ENCODE results near the gene WWC2. TPM values are rescaled to one million over a fixed set of nuclear protein-coding genes. Genes with fewer than 3 reads are reported as not detected.
"Not testable (repeated sequence)": the region's sequence is repeated elsewhere in the genome, so short reads cannot be mapped to it uniquely, and the experiment has no call there.

The WWC2 gene
- polyA plus RNA-seq, 2 of the 4 experiments (the other 2 are of a cell fraction) = 14.9 to 26.9 TPM

- TF ChIP-seq REST (IDR thresholded peaks at IDR 0.05) (no peak), RFX5 (IDR thresholded peaks at IDR 0.05) (no peak), BHLHE40 (IDR thresholded peaks at IDR 0.05; ENCODE audit: low read depth, low read length) (no peak), CBX2 (IDR thresholded peaks at IDR 0.05; ENCODE audit: borderline replicate concordance, low read depth) (no peak), HOXA7 (CRISPR knock-in tag; IDR thresholded peaks at IDR 0.05) (no peak), HDAC2 (IDR thresholded peaks at IDR 0.05) (no peak)
These were observed 92.6 kb downstream of the WWC2 start (continued) for GRCh38 chr4:183191630-183192029.

GRCh38 chr4:183192571-183192970, 93.5 kb downstream of the WWC2 start:
- DNase-seq (ENCODE audit: low read depth in 1 of 2, low spot score in 1 of 2) (no peak), ATAC-seq (no peak), FAIRE-seq (no peak)
- Histone ChIP-seq H3K27ac (no peak overlapping the region), H3K4me1 (peaks cover 12% of the 10 kb centered on the region; the same call in 2 of the 3 replicates), H3K4me3 (no peak overlapping the region), H3K4me2 (no peak overlapping the region), H3K9me3 (no peaks in the 10 kb centered on the region)
- CTCF ChIA-PET = no interaction called here
- 91% methylated on average over 2 of the region's 2 CpGs for WGBS (ENCODE audit: missing lambda C conversion rate)
- POLR2A ChIA-PET = no interaction called here
- TF ChIP-seq NFE2L2 (conservative IDR thresholded peaks at IDR 0.05; ENCODE audit: low read length) (no peak), HMGXB4 (CRISPR knock-in tag; IDR thresholded peaks at IDR 0.05; ENCODE audit: borderline replicate concordance) (no peak), CHD2 (IDR thresholded peaks at IDR 0.05; ENCODE audit: low read length, partially characterized antibody) (no peak), USF2 (IDR thresholded peaks at IDR 0.05) (no peak), FOXS1 (CRISPR knock-in tag; IDR thresholded peaks at IDR 0.05) (no peak), ZC3H11A (IDR thresholded peaks at IDR 0.05) (no peak), CHD4 (IDR thresholded peaks at IDR 0.05; ENCODE audit: borderline replicate concordance) (no peak), MAZ (IDR thresholded peaks at IDR 0.05; ENCODE audit: borderline replicate concordance, low read depth, low read length) (no peak), CBX2 (IDR thresholded peaks at IDR 0.05; ENCODE audit: borderline replicate concordance, low read depth) (no peak), PHF8 (IDR thresholded peaks at IDR 0.05; ENCODE audit: borderline replicate concordance, low read depth) (no peak), JUN (IDR thresholded peaks at IDR 0.05) (no peak), CTCF (IDR thresholded peaks at IDR 0.05) (no peak), KDM1A (IDR thresholded peaks at IDR 0.05; ENCODE audit: low read depth) (no peak), TFCP2L1 (CRISPR knock-in tag; IDR thresholded peaks at IDR 0.05) (no peak), BHLHE40 (IDR thresholded peaks at IDR 0.05; ENCODE audit: low read depth, low read length) (no peak), MAX (IDR thresholded peaks at IDR 0.05) (no peak), MYC (IDR thresholded peaks at IDR 0.05; ENCODE audit: borderline replicate concordance, low read length) (no peak), ZNF302 (CRISPR knock-in tag; IDR thresholded peaks at IDR 0.05) (no peak), MAFK (IDR thresholded peaks at IDR 0.05; ENCODE audit: partially characterized antibody) (no peak), POLR2AphosphoS2 (conservative IDR thresholded peaks at IDR 0.05; ENCODE audit: low read length) (no peak)

- H3K4me2 ChIP-seq; CTCF ChIA-PET; DNase-seq (ENCODE audit: low read depth in 1 of 2, low spot score in 1 of 2); ATAC-seq; H3K27ac ChIP-seq; H3K9me3 ChIP-seq; POLR2A ChIA-PET; FAIRE-seq; H3K4me3 ChIP-seq: not testable (repeated sequence)
- H3K4me1 ChIP-seq = peaks cover 12% of the 10 kb centered on the region; the same call in 2 of the 3 replicates
- WGBS (ENCODE audit: missing lambda C conversion rate) = 72% methylated on average over 6 of the region's 6 CpGs
These were observed 94.8 kb downstream of the WWC2 start for GRCh38 chr4:183193730-183194338.

Data from A549 (cell line).